OCI-LY3 (cell line): Measurements from ENCODE around the gene ZNF337.

Experiments used
- CTCF ChIP-seq: fragments of 200-600, 300-600 bp; sonication (generic); IDR thresholded peaks from 2 replicates; pipeline ENCODE4 v1.5.1; 2014; ENCODE audit warnings: antibody characterized with exemption, low read length, low read depth
- EZH2phosphoT487 ChIP-seq: fragments of 200-600 bp; shearing (Covaris generic); IDR thresholded peaks from 2 replicates; pipeline ENCODE4 v1.6.1; 2018; ENCODE audit warnings: antibody characterized with exemption, mixed run types, low read depth

- TF ChIP-seq CTCF: no peak
- TF ChIP-seq EZH2phosphoT487: no peak
Observed at GRCh38 chr20:25706793-25707192, 10.1 kb upstream of the ZNF337 start.
